ENCODE data around the gene TBPL1. TPM values are rescaled to one million over a fixed set of nuclear protein-coding genes. Genes with fewer than 3 reads are reported as not detected.

TBPL1 gene
- total and polyA plus RNA-seq, 7 donors: 6.6 to 26.4 (median 13.2) TPM

GRCh38 chr6:134020543-134020942, 67.5 kb downstream of the TBPL1 start:
- Histone ChIP-seq H3K27me3 (no peaks in the 10 kb centered on the region), H3K9me3 (no peaks in the 10 kb centered on the region), H3K4me1 (peaks cover 0 to 33% (median 29%) of the 10 kb centered on the region in 4 donors), H3K4me3 (no peak overlapping the region), H3K27ac (peak overlapping the region; percentile 49 to 77 (median 61)), H3K36me3 (no peaks in the 10 kb centered on the region)
- intact Hi-C loops (cut with DNase I): no loop called here
- no peak for TF ChIP-seq POLR2A (IDR thresholded peaks at IDR 0.05)
- peak in 1 of 4 donors; percentile 3 for TF ChIP-seq POLR2AphosphoS5 (IDR thresholded peaks at IDR 0.05)
- DNase-seq: no peak
- WGBS, 2 donors: 34 to 63% methylated on average over 4 of the region's 4 CpGs

DNA sequence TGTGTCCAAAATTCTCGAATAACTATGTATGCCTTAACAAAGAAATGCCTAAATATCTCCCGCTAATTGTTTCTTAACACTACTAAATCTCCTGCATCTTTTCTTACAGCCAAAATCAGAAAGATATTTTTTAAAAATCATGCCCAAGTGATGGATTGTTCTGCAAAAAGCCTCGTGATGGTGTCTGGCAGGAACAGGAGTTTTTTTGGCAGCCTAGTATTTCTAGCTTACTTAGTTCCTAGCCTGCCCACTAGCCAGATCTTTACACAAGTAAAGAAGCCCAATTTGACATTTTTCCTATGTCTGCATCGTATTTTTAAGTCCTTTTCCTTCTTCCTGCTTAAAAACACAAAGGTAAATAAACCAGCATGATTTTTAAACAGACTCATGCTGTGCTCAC, 67.9 kb downstream of the TBPL1 start:
- WGBS, 2 donors: 63 to 71% methylated on average over 4 of the region's 4 CpGs
- no peak for DNase-seq
- H3K27ac ChIP-seq: peak overlapping the region; percentile 49 to 77 (median 61)
- H3K36me3 ChIP-seq: no peaks in the 10 kb centered on the region
- H3K4me1 ChIP-seq: peaks cover 0 to 32% (median 28%) of the 10 kb centered on the region in 4 donors
- intact Hi-C loops (cut with DNase I): no loop called here
- no peak overlapping the region for H3K4me3 ChIP-seq
- no peaks in the 10 kb centered on the region for H3K27me3 ChIP-seq
- TF ChIP-seq POLR2A (IDR thresholded peaks at IDR 0.05) (no peak), POLR2AphosphoS5 (IDR thresholded peaks at IDR 0.05) (no peak), EP300 (IDR thresholded peaks at IDR 0.05) (no peak), CTCF (IDR thresholded peaks at IDR 0.05) (no peak)
- H3K9me3 ChIP-seq: no peaks in the 10 kb centered on the region

GRCh38 chr6:134021396-134022122, 68.5 kb downstream of the TBPL1 start:
- H3K27ac ChIP-seq: peak overlapping the region; percentile 0 to 77 (median 61)
- intact Hi-C loops (cut with DNase I): no loop called here
- no peaks in the 10 kb centered on the region for H3K36me3 ChIP-seq
- no peak for DNase-seq
- TF ChIP-seq EP300 (IDR thresholded peaks at IDR 0.05) (no peak), CTCF (IDR thresholded peaks at IDR 0.05) (no peak), POLR2AphosphoS5 (IDR thresholded peaks at IDR 0.05) (no peak), POLR2A (IDR thresholded peaks at IDR 0.05) (no peak)
- 51 to 79% methylated on average over 5 of the region's 5 CpGs for WGBS, 2 donors
- no peaks in the 10 kb centered on the region for H3K9me3 ChIP-seq
- no peaks in the 10 kb centered on the region for H3K27me3 ChIP-seq
- peaks cover 0 to 32% (median 26%) of the 10 kb centered on the region in 4 donors for H3K4me1 ChIP-seq
- no peak overlapping the region for H3K4me3 ChIP-seq

DNA sequence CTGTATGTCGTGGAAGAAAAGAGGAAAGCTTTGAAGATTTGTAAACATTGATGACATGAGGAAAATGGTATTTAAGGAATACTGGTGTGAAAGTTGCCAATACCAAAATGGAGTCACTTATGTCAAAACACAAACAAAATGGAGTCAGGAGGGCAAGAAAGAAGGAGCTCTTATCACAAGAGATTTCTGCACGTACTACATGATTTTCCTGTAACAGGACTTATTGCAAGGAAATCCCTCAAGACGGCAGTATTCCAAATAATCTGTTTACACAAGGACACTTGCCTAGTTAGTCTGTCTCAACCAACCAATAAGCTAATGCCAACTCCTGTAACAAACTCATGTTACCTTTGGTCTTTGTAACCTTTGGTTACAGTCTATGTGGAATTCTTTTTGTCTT, 69.6 kb downstream of the TBPL1 start:
- H3K27me3 ChIP-seq: no peaks in the 10 kb centered on the region
- H3K4me3 ChIP-seq: no peak overlapping the region
- WGBS, 2 donors: 30 to 69% methylated on average over 3 of the region's 3 CpGs
- no peaks in the 10 kb centered on the region for H3K9me3 ChIP-seq
- TF ChIP-seq POLR2AphosphoS5 (IDR thresholded peaks at IDR 0.05) (no peak), EP300 (IDR thresholded peaks at IDR 0.05) (no peak)
- H3K36me3 ChIP-seq: no peaks in the 10 kb centered on the region
- intact Hi-C loops (cut with DNase I): no loop called here
- peak overlapping the region in 1 of 4 donors; percentile 70 for H3K27ac ChIP-seq
- DNase-seq: no peak
- peaks cover 0 to 38% (median 26%) of the 10 kb centered on the region in 4 donors for H3K4me1 ChIP-seq

DNA sequence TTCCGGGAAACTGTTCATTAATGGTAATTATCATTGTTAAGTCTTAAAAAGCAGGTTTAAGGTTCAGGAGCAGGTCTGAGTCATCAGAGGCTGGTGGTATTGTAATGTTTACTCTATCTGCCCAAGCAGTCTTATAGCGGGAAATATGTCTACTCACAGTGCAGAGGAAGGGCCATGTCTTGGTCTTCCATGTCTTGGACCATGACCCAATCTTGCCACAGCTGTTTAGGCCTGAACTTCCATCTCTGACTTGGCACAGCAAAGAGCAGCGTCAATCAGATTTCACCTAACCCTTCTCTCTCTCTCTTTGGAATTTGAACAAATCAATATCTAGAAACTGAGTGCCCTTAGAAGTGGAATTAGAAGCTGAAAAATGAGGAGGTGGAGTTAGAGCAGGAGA, 73.6 kb downstream of the TBPL1 start:
- WGBS, 2 donors: 92% methylated on average over 3 of the region's 3 CpGs
- no peaks in the 10 kb centered on the region for H3K9me3 ChIP-seq
- H3K36me3 ChIP-seq: peaks cover 0 to 6% (median 0%) of the 10 kb centered on the region in 4 donors
- H3K27ac ChIP-seq: no peak overlapping the region
- H3K27me3 ChIP-seq: no peaks in the 10 kb centered on the region
- H3K4me1 ChIP-seq: peaks cover 0 to 8% (median 3%) of the 10 kb centered on the region in 4 donors
- intact Hi-C loops (cut with DNase I): no loop called here
- no peak overlapping the region for H3K4me3 ChIP-seq
- TF ChIP-seq POLR2A (IDR thresholded peaks at IDR 0.05): no peak
- TF ChIP-seq EP300 (IDR thresholded peaks at IDR 0.05): no peak
- no peak for TF ChIP-seq POLR2AphosphoS5 (IDR thresholded peaks at IDR 0.05)
- no peak for TF ChIP-seq CTCF (IDR thresholded peaks at IDR 0.05)
- no peak for DNase-seq

All from sigmoid colon (tissue), 7 donors.